Epithelial cell of prostate (primary cell): ENCODE data around the gene CCDC197.
A peak's percentile ranks its signal among the peaks of the same experiment; 100 is the strongest.

ENCODE experiments used
- DNase-seq: peaks from one replicate; pipeline ENCODE4 v3.0.0-alpha.2; 2011; ENCODE audit warnings: low read depth, low spot score
- H3K27ac ChIP-seq: fragments of 450-650 bp; 2 replicates; pipeline ENCODE4 v1.5.1; 2017; ENCODE audit warnings: mild to moderate bottlenecking

CCDC197 gene

DNA sequence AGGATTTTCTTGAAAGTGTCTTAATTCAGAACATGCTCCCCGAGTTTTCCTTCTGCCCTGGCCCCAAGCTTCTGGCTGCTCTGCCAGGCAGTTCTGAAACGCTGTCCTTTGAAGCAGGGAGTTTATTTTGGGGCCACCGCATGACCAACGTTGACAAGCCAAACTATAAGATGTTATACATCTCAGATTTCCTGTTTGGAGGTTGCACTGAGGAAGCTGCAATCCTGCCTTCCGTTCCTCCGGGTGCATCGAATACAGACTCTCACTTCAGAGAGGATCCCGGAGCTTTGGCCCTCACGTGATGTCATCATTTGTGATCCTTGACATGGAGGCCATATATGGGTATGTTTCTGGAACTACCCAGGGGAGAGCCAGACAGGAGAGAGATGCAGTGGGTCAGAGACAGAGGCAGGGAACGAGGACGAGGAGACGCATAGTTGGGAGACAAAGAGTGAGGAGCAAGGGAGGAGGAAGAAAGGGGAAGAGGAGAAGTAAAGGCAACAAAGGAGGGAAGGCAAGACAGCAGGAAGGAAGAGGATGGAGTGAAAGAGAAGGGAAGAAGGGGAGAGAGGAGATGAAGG is 20.5 kb upstream of the CCDC197 start, which contains the start of gene ASB2:
TSS of gene ASB2 (minus strand) at position 94 of the 581 bp plus-strand sequence. CDS start 12,031 bp downstream, outside the sequence.
- DNase-seq = no peak
- no peak within 1 kb of the TSS for H3K27ac ChIP-seq

DNA sequence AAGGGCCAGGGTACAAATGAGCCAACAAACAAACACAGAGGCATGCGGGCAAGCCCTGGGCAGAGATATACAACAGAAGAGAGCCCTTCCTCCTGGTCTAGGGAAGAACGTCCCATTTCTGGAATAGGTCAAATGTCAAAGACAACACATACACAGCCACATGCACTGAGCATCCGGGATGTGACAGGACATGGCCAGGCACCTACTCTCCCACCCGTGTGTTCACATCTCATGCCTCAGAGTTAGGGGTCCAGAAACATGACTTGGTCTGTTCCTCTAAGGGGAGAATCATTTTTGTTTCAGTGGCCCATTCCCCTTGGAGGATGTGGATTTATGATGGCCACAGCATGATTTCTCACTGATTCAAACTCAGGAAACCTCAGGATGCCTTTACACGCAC is 19.9 kb upstream of the CCDC197 start:
- H3K27ac ChIP-seq = no peak overlapping the region
- DNase-seq = no peak

DNA sequence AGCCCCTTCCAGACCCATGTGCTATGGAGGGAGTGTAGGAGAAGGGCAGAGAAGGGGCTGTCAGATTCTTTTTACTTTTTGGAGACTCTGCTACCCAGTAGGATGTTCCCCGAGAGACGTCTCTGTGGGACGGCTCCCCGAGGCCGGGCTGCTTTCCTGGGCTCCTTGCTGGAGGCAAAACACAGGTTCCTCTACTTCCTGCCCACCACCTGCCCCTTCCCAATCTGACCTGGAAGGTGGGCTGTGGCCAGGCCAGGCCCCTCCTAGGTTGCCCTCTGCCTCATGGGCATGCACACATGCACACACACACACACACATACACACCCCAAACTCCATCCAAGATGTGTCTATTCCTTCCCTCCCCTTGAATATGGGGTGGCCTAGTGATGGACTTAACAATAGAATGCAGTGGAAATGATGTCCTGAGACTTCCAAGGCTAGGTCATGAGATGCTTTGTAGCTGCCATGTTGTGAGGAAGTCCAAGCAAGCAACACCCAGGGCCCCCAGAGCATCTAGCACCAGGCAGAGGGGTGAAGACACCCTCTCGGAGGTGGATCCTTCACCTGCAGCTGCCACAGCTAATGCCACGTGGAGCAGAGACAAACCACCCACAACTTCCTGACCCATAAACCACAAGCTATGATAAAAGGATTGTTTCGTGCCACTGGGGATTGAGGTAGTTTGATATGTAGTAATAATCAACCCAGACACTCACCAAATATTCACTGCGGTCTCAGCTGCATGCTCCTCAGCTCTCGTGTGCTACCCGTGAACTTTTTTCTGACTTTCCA is 19.1 kb upstream of the CCDC197 start:
- H3K27ac ChIP-seq = no peak overlapping the region

DNA sequence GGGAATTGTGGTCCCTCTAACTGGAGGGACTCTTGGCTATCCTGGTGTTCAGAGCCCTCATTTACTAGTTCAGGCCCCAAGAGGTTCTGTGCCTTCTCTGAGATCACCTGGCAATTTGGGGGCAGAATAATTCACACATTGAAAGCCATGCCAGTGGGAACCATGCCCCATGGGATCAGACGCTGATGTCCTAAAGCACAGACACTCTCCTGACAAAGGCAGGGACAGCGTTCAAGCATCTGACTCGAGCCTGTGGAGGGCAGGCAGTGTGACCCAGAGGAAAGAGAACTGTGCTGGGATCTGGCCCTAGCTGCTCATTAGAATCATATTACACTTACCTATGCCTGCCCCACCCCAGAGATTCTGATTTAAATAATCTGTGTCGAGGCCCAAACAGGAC is 18.4 kb upstream of the CCDC197 start:
- H3K27ac ChIP-seq = no peak overlapping the region
- no peak for DNase-seq

More for the DNA sequence above, 19.1 kb upstream of the CCDC197 start:
- DNase-seq = no peak

DNA sequence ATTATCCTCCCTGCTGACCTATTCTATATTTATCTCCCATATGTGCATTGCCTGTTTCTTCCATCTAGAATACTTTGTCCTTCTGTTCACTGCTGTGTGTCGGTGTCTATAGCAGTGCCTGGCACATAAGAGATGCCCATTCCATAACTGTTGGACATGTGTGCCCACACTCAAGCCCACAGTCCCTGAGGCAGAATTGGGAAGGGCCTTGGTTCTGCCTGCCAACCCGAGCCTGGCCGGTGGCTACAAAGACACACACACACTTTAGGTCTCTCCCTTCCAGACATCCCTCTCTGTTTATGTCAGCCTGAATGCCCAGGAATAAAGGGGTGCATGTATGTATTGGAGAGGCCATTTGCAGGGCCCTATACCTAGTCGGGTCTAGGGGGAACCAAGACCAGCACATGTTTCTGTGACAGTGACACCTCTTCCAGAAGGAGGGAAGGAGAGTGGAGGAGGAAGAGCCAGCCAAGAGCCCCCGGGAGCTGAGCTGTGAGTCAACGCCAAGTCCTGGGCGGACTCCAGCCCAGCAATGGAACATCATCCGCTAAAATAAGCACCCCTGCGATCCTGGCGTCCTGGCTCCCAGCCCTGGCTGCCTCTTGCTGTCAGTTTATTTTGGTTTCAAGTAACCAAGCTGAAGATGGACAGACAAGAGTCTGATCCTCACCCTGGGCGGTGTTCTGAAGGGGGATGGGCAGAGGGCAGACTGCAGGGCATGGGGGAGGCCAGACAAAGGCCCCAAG is 16.5 kb upstream of the CCDC197 start:
- no peak for DNase-seq
- no peak overlapping the region for H3K27ac ChIP-seq

- no peak for DNase-seq
- no peak overlapping the region for H3K27ac ChIP-seq
These were observed 15.5 kb upstream of the CCDC197 start for GRCh38 chr14:93981316-93982229.

DNA sequence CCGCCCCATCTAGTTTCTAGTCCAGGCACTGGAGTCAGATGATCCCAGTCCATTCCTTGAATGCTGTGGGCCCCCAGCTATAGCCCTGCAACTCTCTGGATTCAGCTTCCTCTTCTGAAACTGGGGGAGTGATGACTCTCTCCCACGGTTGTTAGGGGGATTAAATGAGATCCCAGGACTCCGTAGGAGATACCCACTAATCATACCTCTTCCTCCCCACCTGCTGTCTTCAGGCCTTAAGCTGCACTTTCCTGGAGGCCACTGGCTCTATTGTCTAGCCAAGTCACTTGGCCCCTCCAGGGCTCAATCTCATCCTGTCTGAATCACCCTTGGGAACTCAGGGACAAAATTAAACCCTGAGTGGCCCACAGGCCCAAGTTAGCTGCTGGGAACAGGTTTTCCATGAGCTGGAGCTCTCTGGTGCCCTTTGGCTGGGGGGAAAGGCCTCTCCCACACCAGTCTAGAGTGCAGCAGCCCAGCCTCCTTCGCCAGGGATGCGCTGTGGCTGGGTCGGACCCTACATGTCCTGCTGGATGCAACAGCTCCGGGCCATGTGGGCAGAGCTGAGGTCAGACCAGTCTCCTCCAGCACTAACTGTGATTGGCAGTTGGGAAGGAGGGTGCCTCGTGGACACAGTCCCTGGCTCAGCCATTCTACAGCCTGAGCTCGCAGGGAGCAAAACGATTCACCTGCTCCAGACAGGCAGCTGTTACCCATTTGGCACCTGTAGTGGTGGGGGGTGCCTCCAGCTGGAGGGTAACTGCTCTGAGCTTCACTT is 14.7 kb upstream of the CCDC197 start:
- no peak for DNase-seq
- no peak overlapping the region for H3K27ac ChIP-seq

- H3K27ac ChIP-seq = no peak overlapping the region
- DNase-seq = no peak
These were observed 13.0 kb upstream of the CCDC197 start for GRCh38 chr14:93984070-93984469.

DNA sequence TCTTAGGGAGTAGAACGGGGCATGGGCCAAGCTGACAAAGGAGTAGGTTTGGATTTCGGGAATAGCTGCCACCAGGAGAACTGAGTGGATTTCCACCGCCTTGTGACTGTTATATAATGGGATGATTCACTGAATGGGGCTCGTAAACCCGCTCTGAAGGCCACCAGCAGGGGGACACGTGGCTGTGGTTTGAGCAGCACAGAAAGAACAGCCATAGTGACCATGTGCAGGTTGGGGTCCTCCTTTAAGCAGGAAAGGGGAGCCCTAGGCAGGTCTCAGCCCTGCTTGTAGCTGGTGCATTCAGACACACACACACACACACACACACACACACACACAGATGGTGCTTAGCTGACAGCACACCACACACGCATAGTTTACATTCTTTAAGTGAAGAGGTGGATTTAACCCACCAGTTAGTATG is 12.1 kb upstream of the CCDC197 start:
- no peak overlapping the region for H3K27ac ChIP-seq
- DNase-seq = no peak

DNA sequence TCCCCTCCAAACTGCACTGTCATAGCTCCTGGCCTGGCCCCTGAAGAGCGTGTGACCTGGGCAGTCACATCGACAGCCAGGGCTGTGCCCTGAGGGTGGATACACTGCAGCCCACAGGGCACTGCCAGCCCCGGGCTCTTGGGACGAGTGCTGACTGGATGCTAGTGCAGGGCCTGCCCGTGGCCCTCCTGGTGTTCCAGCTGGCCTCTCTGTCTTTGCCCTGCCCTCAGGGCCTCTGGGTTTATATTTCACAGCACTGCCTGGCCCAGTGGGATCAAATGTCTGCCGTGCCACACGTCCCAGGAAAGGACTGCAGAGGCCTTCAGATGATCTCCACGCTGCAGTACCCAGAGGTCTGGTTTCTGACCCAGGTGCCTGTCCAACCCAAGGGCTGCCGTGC is 10.1 kb upstream of the CCDC197 start:
- H3K27ac ChIP-seq = no peak overlapping the region
- DNase-seq = no peak

DNA sequence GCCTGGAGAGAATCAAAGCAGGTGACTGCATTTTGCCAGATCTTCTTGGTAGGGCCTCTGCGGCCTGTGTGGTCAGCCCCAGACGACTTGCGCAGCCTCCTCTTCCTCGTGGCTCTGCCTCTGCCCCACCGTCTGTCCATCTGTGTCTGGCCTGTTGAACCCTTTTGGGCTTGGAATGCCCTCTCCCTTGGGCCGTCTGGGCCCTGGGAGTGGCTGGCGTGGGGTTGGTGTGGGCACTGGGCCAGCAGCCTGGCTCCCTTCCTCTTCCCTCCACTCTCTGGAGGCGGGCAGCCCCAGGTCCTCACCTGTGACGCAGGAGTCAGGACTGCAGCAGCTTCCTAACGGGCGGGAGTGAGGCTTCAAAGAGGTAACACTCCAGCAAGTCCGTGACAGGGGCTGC is 9.7 kb upstream of the CCDC197 start:
- DNase-seq = no peak
- H3K27ac ChIP-seq = no peak overlapping the region

- H3K27ac ChIP-seq = no peak overlapping the region
- DNase-seq = no peak
These were observed 9.2 kb upstream of the CCDC197 start for GRCh38 chr14:93987815-93988476.

DNA sequence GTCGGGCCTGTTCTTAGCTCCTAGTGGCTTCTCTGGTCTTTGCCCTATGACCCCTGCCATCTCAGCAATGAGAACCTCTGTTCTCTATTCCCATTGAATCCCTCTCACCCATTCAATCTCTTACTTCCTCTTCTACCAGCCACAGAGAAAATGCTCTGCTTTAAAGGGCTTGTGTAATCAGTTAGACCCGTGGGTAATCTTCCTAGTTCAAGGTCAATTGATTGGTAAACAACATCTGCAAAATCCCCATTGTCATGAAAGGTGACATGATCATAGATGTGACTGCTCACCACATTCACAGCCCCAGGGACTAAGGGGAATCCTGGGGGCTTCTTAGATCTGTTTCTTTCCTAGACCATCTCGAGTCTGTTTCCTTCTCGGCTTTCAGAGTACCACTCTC is 7.2 kb upstream of the CCDC197 start:
- no peak for DNase-seq
- H3K27ac ChIP-seq = no peak overlapping the region

GRCh38 chr14:93991212-93991611 is 5.9 kb upstream of the CCDC197 start:
- no peak for DNase-seq
- no peak overlapping the region for H3K27ac ChIP-seq

DNA sequence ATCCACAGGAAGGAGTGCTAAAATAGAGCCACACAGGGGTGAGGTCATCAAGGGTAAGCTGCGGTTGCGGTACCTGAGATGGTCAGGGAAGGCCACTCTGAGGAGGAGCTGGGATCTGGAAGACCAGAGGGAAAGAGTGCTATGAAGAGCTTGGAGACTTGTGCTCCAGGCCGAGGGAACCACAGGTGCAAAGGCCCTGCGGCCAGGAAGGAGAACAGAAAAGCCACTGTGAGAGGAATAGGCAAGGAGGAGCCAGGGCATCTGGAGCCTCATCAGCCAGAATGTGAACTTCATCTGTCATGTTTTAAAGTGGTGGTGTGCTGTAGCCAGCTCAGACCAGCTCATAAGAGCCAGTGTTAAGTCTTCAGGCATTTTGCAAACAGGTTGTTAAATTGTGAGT is 5.5 kb upstream of the CCDC197 start:
- DNase-seq = no peak
- no peak overlapping the region for H3K27ac ChIP-seq

- no peak overlapping the region for H3K27ac ChIP-seq
- DNase-seq = no peak
These were observed 3.7 kb upstream of the CCDC197 start for GRCh38 chr14:93993382-93993781.

DNA sequence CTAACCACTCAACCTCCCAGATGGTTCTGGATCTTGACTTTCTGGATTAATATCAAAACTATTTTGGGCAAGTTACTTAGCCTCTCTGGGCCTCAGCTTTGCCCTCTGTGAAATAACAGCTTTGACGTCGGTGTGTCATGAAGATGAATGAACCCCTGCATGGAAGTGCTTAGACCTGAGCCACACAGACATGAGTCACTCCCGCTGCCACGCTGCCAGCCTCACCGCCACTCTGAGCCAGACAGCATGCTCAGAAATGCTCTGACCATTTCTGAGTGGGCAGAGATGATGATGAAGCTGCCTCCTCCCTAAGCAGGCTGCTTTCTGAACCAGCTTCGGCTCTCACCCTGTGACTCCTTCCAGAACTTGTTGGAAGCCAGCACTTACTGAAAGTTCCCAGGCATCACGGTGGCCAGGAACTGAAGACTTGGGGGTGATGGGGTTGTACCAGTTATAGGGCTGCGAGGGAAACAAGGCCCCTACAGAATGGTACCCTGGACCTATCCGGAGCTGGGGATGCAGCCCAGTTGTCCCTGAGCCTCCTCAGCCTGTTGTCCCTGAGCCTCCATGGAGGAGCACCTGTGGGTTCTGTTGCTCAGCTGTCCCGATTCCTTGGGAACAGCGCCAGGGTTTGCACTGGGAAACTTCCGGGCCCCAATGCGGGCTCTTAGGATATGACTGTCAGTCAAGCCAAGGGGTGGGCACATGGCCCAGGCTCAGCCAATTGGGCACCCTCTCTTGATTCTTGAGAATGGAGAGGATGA is 2.0 kb upstream of the CCDC197 start:
- DNase-seq = peak; percentile 84
- H3K27ac ChIP-seq = peak overlapping the region; percentile 33

DNA sequence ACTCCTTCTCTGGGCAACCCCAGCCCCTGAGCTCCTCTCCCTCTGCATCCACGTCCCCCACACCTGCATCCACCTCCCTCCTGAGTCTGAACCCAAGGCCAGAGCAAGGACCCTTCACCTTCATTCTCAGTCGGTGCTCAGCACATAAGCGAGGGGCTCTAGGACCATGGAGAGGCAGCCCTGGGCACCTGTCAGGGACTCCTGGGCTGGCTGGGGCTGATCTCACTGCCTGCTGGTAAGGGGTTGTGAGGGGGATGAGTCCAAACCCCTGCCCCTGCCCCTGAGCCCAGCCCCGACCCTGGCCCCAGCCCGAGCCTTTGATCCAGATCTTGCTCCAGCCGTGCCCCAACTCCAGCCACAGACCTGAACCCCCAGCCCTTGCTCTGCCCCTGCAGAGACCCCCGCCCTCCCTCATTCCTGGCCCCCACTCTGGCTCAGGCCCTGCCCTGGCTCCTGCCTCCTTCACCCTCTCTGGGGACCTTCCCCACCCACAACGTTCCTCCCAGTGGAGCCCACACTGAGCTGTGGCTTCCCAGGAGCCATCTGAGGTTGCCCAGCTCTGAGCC is 888 bp upstream of the CCDC197 start:
- DNase-seq = no peak
- H3K27ac ChIP-seq = no peak overlapping the region
